ENCODE measurements around the gene CCDC39. TPM values are rescaled to one million over a fixed set of nuclear protein-coding genes. Genes with fewer than 3 reads are reported as not detected.
"Not testable (repeated sequence)": the region's sequence is repeated elsewhere in the genome, so short reads cannot be mapped to it uniquely, and the experiment has no call there.

CCDC39 gene
- total RNA-seq, 1 experiment from 2014 or later: not detected

DNA sequence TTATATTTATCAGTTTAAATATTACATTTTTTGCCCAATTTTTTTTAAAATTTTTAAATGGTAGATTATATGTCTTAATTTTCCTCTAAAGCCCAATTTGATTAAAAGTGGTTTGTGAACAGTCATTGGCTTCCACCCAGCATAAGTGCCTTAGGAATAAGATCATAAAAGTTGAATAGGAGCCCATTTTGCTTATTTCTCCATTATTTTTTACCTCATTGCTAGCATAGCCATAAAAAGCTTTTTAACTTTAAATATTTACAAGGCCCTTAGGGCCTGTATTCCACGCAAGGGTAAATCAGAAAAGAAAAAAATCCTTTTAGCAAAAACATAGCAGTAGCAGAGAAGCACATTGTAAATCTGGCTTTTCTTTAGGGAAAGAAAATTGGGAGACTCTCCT, 68.3 kb downstream of the CCDC39 start:
- no peak overlapping the region for H3K27ac ChIP-seq
- no peak overlapping the region for H3K4me3 ChIP-seq
- DNase-seq (ENCODE audit: low read depth in 1 of 2, low spot score in 2 of 2): no peak
- peaks cover 76% of the 10 kb centered on the region for H3K36me3 ChIP-seq
- no peaks in the 10 kb centered on the region for H3K27me3 ChIP-seq (replicated peaks)
- no peaks in the 10 kb centered on the region for H3K9me3 ChIP-seq (replicated peaks)
- H3K4me1 ChIP-seq (replicated peaks): no peaks in the 10 kb centered on the region

DNA sequence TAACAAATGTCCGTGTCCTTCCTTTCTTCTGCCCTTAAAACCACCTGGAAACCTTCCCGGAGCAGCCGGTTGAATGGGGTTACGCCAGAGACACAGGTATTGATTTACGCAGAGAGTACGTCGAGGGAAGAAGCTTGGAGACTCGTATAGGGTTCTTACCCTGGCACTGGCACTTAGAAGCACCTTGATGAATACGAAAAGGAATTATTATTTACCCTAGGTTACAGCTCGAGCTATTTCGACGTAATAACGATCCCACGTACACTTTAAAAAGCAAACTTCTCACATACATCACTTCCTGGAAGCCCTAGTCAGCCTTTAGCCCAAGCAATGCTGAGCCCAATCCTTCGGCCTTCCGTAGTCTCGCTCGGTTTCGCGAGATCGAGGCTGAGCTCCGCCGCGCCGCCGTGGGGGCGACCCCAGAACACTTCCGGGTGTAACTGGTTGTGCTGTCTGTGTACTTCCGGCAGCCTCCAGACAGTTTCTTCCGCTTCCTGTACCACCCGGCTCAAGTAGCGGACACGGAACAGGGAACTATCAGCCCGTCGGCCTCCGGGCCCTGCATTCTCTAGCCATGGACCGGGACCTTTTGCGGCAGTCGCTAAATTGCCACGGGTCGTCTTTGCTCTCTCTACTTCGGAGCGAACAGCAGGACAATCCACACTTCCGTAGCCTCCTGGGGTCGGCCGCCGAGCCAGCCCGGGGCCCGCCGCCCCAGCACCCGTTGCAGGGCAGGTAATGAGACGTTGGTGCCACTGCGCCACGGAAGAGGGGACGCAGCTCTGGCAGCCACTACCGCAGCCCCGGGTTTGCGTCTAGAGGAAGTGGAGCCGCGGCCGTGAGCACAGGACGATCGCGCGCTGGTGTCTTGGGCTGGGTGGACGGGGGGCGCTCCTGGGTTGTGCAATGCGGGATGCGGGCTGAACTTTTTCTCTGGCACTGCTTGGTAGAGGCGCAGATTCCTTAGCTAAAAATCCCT, 77.3 kb downstream of the CCDC39 start, which contains the start of gene TTC14:
Gene TTC14 (plus strand): TSS at position 476 of the 979 bp plus-strand sequence. CDS start 99 bp downstream, at position 575.
- H3K36me3 ChIP-seq: peaks cover 40% of the 10 kb centered on the region
- H3K27me3 ChIP-seq (replicated peaks): no peaks in the 10 kb centered on the region; the same call in 1 of the 2 replicates
- peak within 1 kb of the TSS; percentile 68 for H3K4me3 ChIP-seq
- peak within 1 kb of the TSS; percentile 20; the same call in 1 of the 2 replicates for H3K27ac ChIP-seq
- DNase-seq (ENCODE audit: low read depth in 1 of 2, low spot score in 2 of 2): peak; percentile 80 to 91
- H3K9me3 ChIP-seq (replicated peaks): no peaks in the 10 kb centered on the region
- H3K4me1 ChIP-seq (replicated peaks): 0 out of 2 replicates have a peak, but pooled peaks cover 5% of the 10 kb centered on the region

DNA sequence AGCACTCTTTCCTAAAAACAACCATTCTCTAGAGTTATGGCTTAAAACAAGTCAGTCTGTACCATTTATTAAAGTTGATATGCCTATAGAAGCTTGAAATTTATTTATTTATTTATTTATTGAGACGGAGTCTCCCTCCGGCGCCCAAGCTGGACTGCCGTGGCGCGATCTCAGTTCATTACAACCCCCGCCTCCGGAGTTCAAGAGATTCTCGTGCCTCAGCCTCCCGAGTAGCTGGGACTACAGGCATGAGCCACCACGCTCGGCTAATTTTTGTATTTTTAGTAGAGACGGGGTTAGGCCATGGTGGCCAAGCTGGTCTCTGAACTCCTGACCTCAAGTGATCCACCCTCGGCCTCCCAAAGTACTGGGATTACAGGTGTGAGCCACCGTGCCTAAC, 78.8 kb downstream of the CCDC39 start:
- Histone ChIP-seq H3K9me3 (replicated peaks) (no peaks in the 10 kb centered on the region), H3K27me3 (replicated peaks) (peaks cover 5% of the 10 kb centered on the region; the same call in 1 of the 2 replicates), H3K4me3 (no peak overlapping the region), H3K36me3 (peaks cover 25% of the 10 kb centered on the region), H3K4me1 (replicated peaks) (0 out of 2 replicates have a peak, but pooled peaks cover 5% of the 10 kb centered on the region), H3K27ac (no peak overlapping the region)
- DNase-seq (ENCODE audit: low read depth in 1 of 2, low spot score in 2 of 2): no peak

DNA sequence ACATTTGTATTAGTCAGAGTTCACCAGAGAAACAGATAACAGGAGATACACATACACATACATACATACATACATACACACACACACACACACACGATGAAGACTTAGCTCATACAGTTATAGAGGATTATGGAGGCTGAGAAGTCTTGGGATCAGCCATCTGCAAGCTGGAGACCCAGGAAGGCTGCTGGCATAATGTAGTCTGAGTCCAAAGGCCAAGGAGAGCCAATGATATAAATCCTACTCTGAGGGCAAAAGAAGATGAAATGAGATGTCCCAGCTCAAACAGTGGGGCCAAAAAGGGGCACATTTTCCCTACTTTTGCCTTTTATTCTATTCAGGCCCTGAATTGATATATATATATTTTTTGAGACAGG, 83.7 kb downstream of the CCDC39 start:
- no peaks in the 10 kb centered on the region for H3K9me3 ChIP-seq (replicated peaks)
- no peak for DNase-seq (ENCODE audit: low read depth in 1 of 2, low spot score in 2 of 2)
- H3K4me3 ChIP-seq: no peak overlapping the region
- no peaks in the 10 kb centered on the region for H3K4me1 ChIP-seq (replicated peaks)
- no peaks in the 10 kb centered on the region for H3K36me3 ChIP-seq
- no peak overlapping the region for H3K27ac ChIP-seq
- peaks cover 5% of the 10 kb centered on the region; the same call in 1 of the 2 replicates for H3K27me3 ChIP-seq (replicated peaks)

DNA sequence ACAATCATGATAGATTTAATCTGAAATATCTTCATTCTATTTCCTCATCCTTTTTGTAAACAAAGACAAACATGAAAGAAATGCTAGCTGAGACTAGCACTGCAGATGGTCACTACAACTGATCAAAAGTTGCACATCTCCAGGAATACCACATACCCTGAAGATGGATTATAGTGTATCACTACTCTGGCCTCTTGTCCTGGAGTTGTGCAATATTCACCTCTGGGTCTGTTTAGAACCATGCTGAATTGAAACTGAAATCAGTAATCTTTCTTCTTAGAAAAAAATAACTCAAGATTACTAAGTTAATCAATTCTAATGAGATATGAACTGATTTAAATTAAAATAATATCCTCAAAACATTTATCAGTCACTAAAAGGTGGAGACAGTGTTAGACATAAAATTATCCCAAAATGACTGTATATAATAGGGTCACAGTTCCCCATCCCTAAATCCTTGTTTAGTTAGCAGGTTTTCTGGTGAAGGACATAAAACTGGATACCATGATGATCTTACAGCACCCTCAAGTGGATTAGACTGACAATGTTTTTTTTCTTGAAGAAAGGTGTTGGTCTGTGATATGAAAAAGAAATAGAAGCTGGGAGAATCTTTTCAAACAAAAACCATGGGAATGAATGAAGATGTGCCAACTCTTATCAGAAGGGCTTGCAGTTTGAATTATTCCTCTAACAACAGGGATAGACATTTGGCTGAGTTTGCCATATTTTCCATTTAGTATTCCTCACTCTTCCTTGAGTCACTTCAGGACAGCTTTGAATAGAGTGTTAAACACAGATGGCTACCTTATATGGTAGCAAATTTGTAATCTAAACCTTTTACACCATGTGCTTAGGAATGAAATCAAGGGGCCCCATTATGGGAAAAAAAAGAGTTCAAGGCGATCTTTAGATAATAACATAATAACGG, 84.4 kb downstream of the CCDC39 start:
- H3K4me3 ChIP-seq: no peak overlapping the region
- H3K9me3 ChIP-seq (replicated peaks): no peaks in the 10 kb centered on the region
- DNase-seq (ENCODE audit: low read depth in 1 of 2, low spot score in 2 of 2): peak in 1 of 2 experiments; percentile 2
- H3K36me3 ChIP-seq: no peaks in the 10 kb centered on the region
- peaks cover 5% of the 10 kb centered on the region; the same call in 1 of the 2 replicates for H3K27me3 ChIP-seq (replicated peaks)
- H3K27ac ChIP-seq: no peak overlapping the region
- no peaks in the 10 kb centered on the region for H3K4me1 ChIP-seq (replicated peaks)

DNA sequence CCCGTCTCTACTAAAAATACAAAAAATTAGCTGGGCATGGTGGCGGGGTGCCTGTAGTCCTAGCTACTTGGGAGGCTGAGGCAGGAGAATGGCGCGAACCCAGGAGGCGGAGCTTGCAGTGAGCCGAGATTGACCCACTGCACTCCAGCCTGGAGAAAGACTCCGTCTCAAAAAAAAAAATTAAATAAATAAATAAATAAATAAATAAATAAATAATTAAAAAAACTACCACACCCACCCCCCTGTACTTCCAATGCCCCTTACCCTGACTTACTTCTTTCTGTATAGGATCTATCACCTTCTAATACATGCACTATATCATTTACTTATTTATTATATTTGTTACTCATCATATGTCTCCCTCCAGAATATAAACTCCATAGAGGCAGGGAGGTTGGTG, 85.7 kb downstream of the CCDC39 start:
- H3K36me3 ChIP-seq; H3K27me3 ChIP-seq (replicated peaks); DNase-seq (ENCODE audit: low read depth in 1 of 2, low spot score in 2 of 2); H3K4me3 ChIP-seq; H3K27ac ChIP-seq; H3K4me1 ChIP-seq (replicated peaks); H3K9me3 ChIP-seq (replicated peaks): not testable (repeated sequence)

DNA sequence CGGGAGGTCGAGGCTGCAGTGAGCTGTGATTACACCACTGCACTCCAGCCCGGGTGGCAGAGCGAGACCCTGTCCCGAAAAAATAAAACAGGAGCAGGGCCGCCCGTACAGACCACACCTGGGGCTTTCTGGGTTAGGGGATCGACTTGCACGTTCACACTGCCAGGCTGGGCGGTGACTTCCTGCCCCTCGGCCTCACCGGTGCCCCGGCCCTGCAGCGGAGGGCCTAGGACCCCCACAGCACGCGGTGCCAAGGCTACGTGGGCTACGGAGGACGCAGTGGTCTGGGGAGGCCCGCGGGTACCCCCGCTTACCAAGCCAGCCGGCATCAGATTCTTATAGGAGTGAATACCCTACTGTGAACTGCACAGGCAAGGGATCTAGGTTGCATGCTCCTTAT, 88.9 kb downstream of the CCDC39 start:
- H3K36me3 ChIP-seq: no peaks in the 10 kb centered on the region
- H3K4me3 ChIP-seq: no peak overlapping the region
- H3K27me3 ChIP-seq (replicated peaks): peaks cover 4% of the 10 kb centered on the region
- no peak for DNase-seq (ENCODE audit: low read depth in 1 of 2, low spot score in 2 of 2)
- H3K27ac ChIP-seq: no peak overlapping the region
- no peaks in the 10 kb centered on the region for H3K9me3 ChIP-seq (replicated peaks)
- H3K4me1 ChIP-seq (replicated peaks): no peaks in the 10 kb centered on the region

DNA sequence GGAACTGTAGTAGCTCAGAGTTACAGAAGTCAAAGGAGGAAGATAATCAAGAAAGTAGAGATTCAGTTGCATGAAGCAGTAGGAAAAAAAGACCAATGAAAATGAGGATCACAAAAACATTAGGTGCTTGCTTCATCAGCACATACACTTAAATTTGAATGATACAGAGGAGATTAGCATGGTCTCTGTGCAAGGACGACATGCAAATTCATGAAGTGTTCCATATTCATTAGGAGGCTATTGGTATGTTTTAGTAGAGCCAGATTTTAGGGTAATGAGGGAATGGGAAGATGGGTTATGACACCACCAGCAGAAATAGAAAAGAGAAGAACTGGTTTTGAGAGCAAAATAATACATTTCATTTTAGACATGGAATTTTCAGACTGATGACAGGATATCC, 98.4 kb downstream of the CCDC39 start:
- no peak overlapping the region for H3K27ac ChIP-seq
- H3K9me3 ChIP-seq (replicated peaks): no peaks in the 10 kb centered on the region
- no peak overlapping the region for H3K4me3 ChIP-seq
- no peaks in the 10 kb centered on the region for H3K4me1 ChIP-seq (replicated peaks)
- no peaks in the 10 kb centered on the region for H3K36me3 ChIP-seq
- DNase-seq (ENCODE audit: low read depth in 1 of 2, low spot score in 2 of 2): no peak
- no peaks in the 10 kb centered on the region for H3K27me3 ChIP-seq (replicated peaks)

DNA sequence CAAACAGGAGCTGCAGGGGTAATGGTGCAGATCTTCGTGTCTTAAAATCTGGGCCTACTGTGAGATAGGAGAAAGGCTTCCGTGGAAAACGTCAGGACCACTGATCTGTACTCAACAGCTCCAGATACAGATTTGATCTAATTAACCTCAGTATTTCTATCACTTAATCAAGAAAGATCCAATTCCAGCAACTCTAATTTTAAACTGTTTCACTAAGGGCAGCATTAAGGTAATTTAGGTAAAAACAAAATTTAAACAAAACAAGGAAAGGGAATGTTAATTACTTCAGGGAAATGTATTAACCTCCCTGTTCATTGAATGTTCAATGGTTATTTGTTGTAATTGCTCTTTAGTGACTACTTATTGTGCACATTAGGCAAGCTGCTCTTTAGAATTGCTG, 103.7 kb downstream of the CCDC39 start:
- Histone ChIP-seq H3K27ac (no peak overlapping the region), H3K36me3 (no peaks in the 10 kb centered on the region), H3K9me3 (replicated peaks) (no peaks in the 10 kb centered on the region), H3K27me3 (replicated peaks) (no peaks in the 10 kb centered on the region), H3K4me1 (replicated peaks) (no peaks in the 10 kb centered on the region), H3K4me3 (no peak overlapping the region)
- DNase-seq (ENCODE audit: low read depth in 1 of 2, low spot score in 2 of 2): no peak

DNA sequence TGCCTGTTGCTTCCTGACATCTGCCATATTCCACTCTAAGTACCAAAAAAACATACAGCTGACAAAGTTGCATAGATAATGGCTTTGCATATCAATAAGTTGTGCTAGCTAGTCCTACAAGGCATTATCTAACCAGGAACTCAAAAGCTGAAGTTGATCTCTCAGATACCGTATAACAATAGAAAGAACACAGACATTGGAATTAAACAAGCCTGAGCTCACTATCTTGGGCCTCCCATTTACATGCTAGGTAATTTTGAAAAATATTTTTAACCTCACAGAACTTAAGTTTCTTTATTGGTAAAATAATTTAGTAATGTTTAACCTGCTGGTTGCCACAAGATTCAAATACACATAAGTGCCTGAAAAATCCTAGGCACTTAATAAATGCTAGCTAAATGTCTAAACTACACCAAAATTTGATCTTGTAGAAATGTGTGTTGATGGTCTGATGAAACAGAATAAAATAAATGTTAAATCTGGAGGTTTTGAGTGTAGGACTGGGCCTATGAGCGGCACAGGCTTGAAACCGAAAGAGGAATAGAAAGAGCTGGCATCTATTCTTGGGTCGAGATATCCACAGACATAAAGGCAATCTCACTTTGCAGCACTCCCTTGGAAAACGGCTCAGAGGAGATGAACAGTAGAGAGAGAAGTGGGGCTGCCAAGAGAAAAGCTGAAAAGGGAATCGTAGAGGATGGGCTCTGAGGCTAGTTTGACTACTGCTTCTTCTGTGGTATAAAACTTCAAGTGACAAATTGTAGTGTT, 107.3 kb downstream of the CCDC39 start:
- no peaks in the 10 kb centered on the region for H3K36me3 ChIP-seq
- no peak overlapping the region for H3K4me3 ChIP-seq
- no peak for DNase-seq (ENCODE audit: low read depth in 1 of 2, low spot score in 2 of 2)

DNA sequence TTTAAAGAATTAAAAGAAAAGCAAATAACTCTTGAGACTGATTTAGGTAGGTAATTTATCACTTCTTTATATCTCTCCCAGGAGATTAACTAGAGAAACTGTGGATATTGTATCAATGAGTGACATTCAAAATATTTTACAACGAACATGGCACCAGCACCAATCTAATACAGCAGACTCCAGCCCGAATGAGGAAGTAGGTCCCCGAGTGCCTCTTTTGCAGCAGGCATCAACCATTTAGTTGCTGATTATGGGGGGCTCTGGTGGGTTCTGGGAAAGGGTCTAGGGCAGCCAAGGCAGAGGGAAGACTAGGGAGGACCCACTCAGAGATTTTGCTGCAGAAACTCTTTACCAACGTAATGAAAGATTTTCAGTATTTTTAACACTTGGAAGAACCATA, 109.1 kb downstream of the CCDC39 start:
- H3K9me3 ChIP-seq (replicated peaks): no peaks in the 10 kb centered on the region
- no peak overlapping the region for H3K27ac ChIP-seq
- no peaks in the 10 kb centered on the region; the same call in 1 of the 2 replicates for H3K27me3 ChIP-seq (replicated peaks)
- DNase-seq (ENCODE audit: low read depth in 1 of 2, low spot score in 2 of 2): no peak
- H3K4me1 ChIP-seq (replicated peaks): no peaks in the 10 kb centered on the region
- no peaks in the 10 kb centered on the region for H3K36me3 ChIP-seq
- H3K4me3 ChIP-seq: no peak overlapping the region

More for the DNA sequence above, 107.3 kb downstream of the CCDC39 start:
- Histone ChIP-seq H3K9me3 (replicated peaks) (no peaks in the 10 kb centered on the region), H3K4me1 (replicated peaks) (no peaks in the 10 kb centered on the region), H3K27ac (no peak overlapping the region), H3K27me3 (replicated peaks) (no peaks in the 10 kb centered on the region; the same call in 1 of the 2 replicates)

DNA sequence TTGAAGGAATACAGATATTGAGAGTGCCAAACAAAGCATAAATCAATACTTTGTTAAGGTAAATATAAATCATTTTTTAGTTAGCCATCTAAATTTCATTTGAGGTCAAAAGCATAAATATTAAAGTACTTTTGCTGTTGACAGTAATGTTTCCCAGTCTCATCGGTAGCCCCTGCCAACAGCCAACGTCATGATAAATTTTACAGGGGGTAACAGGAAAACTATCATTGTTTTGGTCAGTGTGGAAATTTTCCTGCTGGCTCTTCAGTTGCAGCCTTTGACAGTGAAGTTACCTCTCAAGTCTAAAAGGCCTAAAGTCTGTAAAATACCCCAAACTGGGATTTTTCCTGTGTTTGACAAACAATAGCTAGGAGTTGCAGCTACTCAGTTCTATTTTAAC, 114.6 kb downstream of the CCDC39 start:
- Histone ChIP-seq H3K27me3 (replicated peaks) (no peaks in the 10 kb centered on the region; the same call in 1 of the 2 replicates), H3K27ac (no peak overlapping the region), H3K4me3 (no peak overlapping the region), H3K4me1 (replicated peaks) (no peaks in the 10 kb centered on the region), H3K36me3 (no peaks in the 10 kb centered on the region), H3K9me3 (replicated peaks) (no peaks in the 10 kb centered on the region)
- no peak for DNase-seq (ENCODE audit: low read depth in 1 of 2, low spot score in 2 of 2)

Measured in SJSA1 (cell line).